Measurements from ENCODE around the gene BRSK1.

- TF ChIP-seq EZH2 (IDR thresholded peaks at IDR 0.05; ENCODE audit: insufficient read depth, poor library complexity, severe bottlenecking) (no peak), EZH2phosphoT487 (IDR thresholded peaks at IDR 0.05; ENCODE audit: insufficient read depth, low read depth) (no peak)
Measured at GRCh38 chr19:55252760-55253663, 30.8 kb upstream of the BRSK1 start.
